ENCODE data around the gene ACTN1.
A peak's percentile ranks its signal among the peaks of the same experiment; 100 is the strongest.

ACTN1 gene

DNA sequence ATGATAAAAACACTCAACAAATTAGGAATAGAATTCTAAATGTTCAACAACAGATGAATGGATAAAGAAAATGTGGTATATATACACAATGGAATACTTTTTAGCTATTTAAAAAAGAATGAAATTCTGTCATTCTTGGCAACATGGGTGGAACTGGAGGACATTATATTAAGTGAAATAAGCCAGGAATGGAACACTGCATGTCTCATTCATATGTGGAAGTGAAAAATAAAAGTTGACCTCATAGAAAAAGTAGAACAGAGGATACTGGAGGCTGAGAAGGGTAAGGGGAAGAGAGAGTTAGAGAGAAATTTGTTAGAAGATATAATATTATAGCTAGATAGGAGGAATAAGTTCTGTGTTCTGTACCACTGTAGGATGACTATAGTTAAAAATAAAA, 150.4 kb downstream of the ACTN1 start:
- Histone ChIP-seq H3K9me3 (ENCODE audit: control insufficient read depth in 1 of 2, low read length in 2 of 2) (no peaks in the 10 kb centered on the region), H3K36me3 (ENCODE audit: control insufficient read depth in 1 of 2, insufficient read depth in 2 of 2, low read length in 2 of 2) (no peaks in the 10 kb centered on the region), H3K4me1 (ENCODE audit: control insufficient read depth in 1 of 2, insufficient read depth in 2 of 2, low read length in 2 of 2) (peaks cover 5 to 7% of the 10 kb centered on the region in 2 donors), H3K4me3 (ENCODE audit: low read depth in 1 of 2, low read length in 2 of 2) (no peak overlapping the region), H3K27ac (ENCODE audit: low read length) (no peak overlapping the region), H3K27me3 (ENCODE audit: low read depth, low read length) (no peaks in the 10 kb centered on the region)

DNA sequence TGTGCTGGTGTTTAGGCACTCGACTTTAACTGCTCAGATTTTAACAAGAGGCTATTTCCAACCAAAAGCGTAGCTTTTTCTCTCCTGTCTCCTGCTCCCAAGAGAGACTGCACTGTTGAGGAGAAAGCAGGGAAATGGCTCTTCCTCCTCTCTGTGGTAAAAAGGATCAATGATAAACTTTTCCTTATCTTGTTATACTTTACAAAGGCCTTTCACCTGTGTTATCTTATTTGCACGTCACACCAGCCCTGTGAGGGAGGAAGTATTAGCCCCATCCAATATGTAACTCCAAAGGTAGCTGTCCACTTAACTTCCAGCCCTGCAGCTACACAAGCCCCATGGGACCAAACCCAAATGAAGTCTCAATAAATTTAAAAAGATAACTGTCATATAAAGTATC, 153.4 kb downstream of the ACTN1 start:
- peaks cover 5 to 7% of the 10 kb centered on the region in 2 donors for H3K4me1 ChIP-seq (ENCODE audit: control insufficient read depth in 1 of 2, insufficient read depth in 2 of 2, low read length in 2 of 2)
- H3K9me3 ChIP-seq (ENCODE audit: control insufficient read depth in 1 of 2, low read length in 2 of 2): no peaks in the 10 kb centered on the region
- no peaks in the 10 kb centered on the region for H3K27me3 ChIP-seq (ENCODE audit: low read depth, low read length)
- H3K36me3 ChIP-seq (ENCODE audit: control insufficient read depth in 1 of 2, insufficient read depth in 2 of 2, low read length in 2 of 2): no peaks in the 10 kb centered on the region
- H3K27ac ChIP-seq (ENCODE audit: low read length): no peak overlapping the region
- no peak overlapping the region for H3K4me3 ChIP-seq (ENCODE audit: low read depth in 1 of 2, low read length in 2 of 2)

DNA sequence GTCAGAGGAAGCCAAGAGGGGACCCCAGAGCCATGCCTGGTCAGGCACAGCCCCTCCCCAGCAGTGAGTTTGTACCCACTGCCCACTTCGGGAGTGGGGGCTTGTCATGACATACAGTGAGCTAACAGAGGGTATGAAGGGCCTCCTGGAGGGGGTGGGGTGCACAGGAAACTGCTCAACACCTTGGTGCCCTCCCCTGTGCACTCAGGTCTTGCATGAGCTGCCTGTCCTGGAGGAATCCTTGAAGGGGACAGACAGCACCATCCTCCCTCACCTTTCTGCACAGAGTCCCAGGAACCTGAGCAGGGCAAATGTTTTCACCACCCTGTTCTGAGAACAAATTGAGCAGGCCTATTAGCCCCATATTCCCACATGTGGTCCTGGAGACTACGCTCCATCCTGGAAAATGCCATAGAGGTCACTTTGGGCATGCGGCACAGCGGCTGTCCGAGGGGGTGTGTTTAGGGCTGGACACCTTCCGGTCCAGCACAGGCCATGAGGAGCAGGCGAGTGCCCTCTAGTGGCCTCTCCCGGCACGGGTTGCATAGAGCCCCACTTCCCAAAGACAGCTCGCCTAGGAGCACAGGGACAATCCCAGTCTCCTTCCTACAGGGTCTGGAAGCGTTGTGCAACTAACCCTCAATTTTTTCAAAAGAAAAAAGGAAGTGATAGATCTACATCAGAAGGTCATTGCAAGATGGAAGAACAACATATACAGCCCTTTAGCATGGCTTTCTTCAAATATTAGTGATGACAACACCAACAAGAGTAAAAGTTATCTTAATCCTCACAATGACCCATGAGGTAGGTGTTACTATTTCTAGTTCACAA, 154.4 kb downstream of the ACTN1 start:
- Histone ChIP-seq H3K4me1 (ENCODE audit: control insufficient read depth in 1 of 2, insufficient read depth in 2 of 2, low read length in 2 of 2) (peaks cover 5 to 7% of the 10 kb centered on the region in 2 donors), H3K36me3 (ENCODE audit: control insufficient read depth in 1 of 2, insufficient read depth in 2 of 2, low read length in 2 of 2) (no peaks in the 10 kb centered on the region), H3K27me3 (ENCODE audit: low read depth, low read length) (no peaks in the 10 kb centered on the region), H3K9me3 (ENCODE audit: control insufficient read depth in 1 of 2, low read length in 2 of 2) (no peaks in the 10 kb centered on the region), H3K4me3 (ENCODE audit: low read depth in 1 of 2, low read length in 2 of 2) (peak overlapping the region in 1 of 2 donors; percentile 30), H3K27ac (ENCODE audit: low read length) (no peak overlapping the region)

DNA sequence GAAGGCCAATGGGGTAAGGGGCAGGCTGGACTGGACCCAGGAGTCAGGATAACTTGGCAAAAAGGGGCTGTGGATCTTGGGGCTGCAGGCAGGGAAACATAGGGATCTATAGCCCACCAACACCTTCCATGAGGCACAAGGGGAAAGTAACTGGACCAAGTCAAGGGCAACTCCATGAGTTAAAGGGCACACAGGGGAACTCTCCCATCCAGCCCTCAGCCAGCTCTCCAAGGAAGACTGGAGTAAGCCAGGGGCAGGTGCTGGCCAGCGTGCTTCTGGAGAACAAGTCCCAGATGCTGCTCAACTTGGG, 154.9 kb downstream of the ACTN1 start:
- Histone ChIP-seq H3K27ac (ENCODE audit: low read length) (no peak overlapping the region), H3K4me3 (ENCODE audit: low read depth in 1 of 2, low read length in 2 of 2) (peak overlapping the region in 1 of 2 donors; percentile 30), H3K9me3 (ENCODE audit: control insufficient read depth in 1 of 2, low read length in 2 of 2) (no peaks in the 10 kb centered on the region), H3K36me3 (ENCODE audit: control insufficient read depth in 1 of 2, insufficient read depth in 2 of 2, low read length in 2 of 2) (no peaks in the 10 kb centered on the region), H3K27me3 (ENCODE audit: low read depth, low read length) (no peaks in the 10 kb centered on the region), H3K4me1 (ENCODE audit: control insufficient read depth in 1 of 2, insufficient read depth in 2 of 2, low read length in 2 of 2) (peaks cover 5 to 7% of the 10 kb centered on the region in 2 donors)
